ENCODE data around the gene STH.
A peak's percentile ranks its signal among the peaks of the same experiment; 100 is the strongest.
"Not testable (repeated sequence)": the region's sequence is repeated elsewhere in the genome, so short reads cannot be mapped to it uniquely, and the experiment has no call there.

The STH gene

DNA sequence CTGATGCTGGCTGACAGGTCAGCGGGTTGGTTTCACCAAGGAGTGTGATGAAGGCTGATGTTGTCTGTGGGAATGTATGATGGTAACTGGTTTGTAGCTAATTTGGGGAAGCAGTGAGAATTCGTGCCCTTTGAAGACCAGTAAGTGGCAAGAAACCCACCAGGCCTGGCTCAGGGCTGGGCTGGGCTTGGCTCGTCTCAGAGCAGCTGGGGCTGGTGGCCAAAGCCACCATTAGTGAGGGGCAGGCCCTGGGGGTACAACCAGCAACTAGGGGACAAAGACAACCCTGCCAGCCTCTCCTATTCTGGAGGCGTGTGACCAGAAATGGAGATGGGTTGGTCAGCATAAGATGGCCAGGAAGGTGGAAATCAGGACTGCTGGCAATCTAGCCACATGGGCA, 13.0 kb upstream of the STH start:
- DNase-seq (ENCODE audit: low read depth): no peak

DNA sequence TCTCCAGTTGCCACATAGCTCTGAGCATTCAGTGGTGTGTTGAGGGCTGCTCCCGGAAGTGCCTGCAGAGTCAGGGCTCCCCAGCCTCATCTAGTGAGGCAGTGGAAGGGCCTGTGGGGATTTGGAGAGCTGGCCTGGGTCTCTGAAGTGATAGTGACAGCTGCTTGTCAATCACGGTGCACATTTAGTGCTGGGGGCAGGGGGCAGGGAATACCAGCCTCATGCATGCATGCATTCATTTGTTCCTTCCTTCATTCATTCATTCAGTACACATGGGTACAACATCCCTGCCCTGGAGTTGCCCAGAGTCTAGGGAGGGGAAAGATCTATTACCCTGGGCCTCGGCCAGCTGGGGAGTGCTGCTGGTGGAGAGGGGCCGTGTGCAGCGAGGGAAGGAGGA, 11.3 kb upstream of the STH start:
- DNase-seq (ENCODE audit: low read depth): no peak

DNA sequence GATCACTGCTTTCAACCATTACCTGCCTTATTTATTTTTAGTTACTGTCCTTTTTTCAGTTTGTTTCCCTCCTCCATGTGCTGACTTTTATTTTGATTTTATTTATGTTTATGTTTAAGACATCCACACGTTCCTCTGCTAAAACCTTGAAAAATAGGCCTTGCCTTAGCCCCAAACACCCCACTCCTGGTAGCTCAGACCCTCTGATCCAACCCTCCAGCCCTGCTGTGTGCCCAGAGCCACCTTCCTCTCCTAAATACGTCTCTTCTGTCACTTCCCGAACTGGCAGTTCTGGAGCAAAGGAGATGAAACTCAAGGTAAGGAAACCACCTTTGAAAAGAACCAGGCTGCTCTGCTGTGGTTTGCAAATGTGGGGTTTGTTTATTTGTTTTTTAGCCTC, 9.3 kb upstream of the STH start:
- DNase-seq (ENCODE audit: low read depth): no peak

DNA sequence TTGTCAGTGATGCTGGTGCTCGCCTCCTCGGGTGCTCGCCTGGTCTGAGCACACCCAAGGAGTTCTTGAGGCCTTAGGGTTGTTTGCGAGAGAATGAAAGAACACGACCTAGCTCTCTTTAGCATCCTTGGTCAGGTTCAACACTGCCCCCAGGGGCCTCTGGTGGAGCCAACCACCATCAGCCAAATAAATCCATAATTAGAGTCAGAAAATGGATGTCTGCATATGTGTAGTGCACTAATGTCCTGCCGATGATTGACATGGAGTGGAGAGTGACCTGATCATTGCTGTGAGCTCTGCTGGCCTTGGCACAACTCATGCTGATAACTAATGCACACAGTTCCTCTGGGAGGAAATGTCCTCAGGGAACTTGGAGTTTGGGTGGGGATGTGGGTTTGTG, 8.2 kb upstream of the STH start:
- no peak for DNase-seq (ENCODE audit: low read depth)

DNA sequence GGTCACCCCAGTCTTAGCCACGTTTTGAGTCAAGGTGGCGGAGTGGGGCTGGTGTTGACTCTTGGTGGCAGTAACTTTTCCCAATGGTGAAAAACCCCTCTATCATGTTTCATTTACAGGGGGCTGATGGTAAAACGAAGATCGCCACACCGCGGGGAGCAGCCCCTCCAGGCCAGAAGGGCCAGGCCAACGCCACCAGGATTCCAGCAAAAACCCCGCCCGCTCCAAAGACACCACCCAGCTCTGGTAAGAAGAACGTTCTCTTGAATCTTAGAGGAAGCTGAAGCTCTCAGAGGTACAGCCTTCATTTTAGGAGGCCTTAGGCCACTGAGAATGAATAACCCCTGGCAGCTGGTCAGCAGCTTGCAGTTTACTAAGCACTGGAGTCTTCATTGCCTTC, 7.7 kb upstream of the STH start:
- no peak for DNase-seq (ENCODE audit: low read depth)

DNA sequence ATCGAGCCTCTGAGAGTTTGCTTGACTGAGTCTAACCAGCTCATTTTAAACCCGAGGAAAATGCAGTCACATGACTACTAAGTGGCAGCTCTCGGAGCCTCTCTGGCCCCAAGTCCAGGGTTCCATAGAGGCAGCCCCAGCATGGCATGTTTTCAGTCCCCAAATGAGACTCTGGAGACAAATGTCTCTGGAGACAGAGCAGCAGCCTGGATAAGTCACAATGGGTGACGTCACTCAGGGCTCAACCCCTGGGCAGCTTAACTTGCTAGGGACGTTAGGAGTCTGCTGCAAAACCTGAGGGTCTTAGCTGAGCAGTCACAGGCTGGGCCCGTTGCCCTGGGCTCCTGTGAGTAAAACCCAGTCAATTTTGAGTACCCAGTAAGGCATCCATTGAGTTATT, 6.9 kb upstream of the STH start:
- DNase-seq (ENCODE audit: low read depth): no peak

DNA sequence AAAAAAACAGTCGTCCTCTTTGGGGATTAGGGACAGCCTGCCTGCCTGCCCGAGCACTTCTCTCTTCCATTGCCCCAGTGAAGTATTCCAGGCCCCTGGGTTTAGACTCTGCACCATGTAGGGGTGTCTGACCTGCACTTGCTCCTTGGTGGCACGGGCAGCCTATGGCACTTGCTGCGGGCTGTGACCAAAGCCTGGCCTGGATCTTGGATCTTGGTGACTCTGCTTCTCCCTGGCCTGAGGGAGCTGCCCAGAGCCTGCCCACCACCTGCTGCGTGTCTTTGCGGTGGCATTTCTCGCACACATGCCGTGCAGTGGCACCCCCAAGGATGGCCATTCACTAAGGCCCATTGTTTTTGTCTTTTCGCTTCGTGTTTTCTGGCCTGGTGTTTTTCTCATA, 6.1 kb upstream of the STH start:
- no peak for DNase-seq (ENCODE audit: low read depth)

DNA sequence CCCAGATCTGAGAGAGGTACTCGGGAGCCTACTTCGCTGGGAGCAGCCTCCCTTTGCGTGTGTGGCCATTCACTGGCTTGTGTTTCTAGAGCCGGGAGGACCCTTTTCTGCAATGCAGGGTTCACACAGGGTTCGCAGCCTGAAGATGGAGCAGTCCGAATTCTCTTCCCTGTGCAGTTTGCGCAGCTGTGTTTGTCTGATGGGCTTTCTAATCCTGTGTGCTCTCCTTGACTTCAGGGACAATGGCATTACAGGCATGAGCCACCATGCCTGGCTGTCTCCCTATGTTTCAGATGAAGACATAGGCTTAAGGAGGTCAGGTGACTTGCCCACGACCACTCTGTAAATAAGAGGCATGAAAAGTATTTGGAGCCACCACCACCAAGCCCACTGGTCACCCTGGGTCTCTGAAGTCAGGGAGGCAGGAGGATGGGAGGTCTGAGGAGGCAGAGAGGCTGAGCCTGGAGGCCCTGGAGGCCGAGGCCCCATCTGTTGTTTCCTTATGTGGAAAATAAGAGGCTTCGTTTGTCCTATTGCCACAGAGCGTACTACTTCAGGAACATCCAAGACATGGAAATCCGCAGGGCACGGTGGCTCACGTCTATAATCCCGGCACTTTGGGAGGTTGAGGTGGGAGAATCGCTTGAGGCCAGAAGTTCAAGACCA, 5.0 kb upstream of the STH start:
- DNase-seq (ENCODE audit: low read depth): no peak

DNA sequence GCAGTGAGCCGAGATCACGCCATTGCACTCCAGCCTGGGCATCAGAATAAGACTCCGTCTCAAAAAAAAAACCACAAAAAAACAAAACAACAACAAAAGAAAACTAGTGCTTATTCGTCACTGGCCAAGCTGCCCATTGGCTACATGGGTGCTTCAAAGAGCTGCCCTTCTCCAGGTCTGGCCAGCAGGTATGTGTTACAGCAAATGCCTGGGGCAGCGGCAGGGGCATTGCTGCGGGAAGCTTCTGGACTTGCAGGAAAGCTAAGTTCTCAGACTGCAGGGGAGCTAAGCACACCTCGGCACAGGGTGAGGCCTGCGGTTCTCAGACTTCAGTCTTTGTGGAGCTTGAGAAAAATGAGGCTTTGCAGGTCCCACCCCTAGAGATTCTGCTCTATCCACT, 4.1 kb upstream of the STH start:
- DNase-seq (ENCODE audit: low read depth): no peak

DNA sequence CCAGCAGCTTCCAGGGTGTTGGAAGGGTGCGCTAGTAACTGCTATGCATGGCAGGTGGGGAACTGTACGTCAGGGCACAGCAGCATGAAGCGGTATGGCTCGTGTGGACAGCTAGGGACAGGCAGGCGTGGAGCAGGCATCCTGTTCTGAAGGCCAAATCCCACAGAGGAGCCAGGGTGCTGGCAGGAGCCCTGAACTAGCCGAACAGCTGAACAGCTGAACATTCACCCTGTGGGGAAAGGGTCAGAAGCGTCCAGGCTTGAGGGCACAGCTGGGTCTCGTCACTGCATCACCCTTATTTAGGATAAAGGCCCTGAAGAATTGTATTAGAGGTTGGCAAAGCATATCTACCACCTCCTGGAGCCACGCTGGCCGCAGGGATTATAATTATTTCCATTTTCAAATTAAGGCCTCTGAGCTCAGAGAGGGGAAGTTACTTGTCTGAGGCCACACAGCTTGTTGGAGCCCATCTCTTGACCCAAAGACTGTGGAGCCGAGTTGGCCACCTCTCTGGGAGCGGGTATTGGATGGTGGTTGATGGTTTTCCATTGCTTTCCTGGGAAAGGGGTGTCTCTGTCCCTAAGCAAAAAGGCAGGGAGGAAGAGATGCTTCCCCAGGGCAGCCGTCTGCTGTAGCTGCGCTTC, 3.3 kb upstream of the STH start:
- no peak for DNase-seq (ENCODE audit: low read depth)

DNA sequence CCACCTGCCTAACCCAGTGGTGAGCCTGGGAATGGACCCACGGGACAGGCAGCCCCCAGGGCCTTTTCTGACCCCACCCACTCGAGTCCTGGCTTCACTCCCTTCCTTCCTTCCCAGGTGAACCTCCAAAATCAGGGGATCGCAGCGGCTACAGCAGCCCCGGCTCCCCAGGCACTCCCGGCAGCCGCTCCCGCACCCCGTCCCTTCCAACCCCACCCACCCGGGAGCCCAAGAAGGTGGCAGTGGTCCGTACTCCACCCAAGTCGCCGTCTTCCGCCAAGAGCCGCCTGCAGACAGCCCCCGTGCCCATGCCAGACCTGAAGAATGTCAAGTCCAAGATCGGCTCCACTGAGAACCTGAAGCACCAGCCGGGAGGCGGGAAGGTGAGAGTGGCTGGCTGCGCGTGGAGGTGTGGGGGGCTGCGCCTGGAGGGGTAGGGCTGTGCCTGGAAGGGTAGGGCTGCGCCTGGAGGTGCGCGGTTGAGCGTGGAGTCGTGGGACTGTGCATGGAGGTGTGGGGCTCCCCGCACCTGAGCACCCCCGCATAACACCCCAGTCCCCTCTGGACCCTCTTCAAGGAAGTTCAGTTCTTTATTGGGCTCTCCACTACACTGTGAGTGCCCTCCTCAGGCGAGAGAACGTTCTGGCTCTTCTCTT, 2.6 kb upstream of the STH start:
- no peak for DNase-seq (ENCODE audit: low read depth)

DNA sequence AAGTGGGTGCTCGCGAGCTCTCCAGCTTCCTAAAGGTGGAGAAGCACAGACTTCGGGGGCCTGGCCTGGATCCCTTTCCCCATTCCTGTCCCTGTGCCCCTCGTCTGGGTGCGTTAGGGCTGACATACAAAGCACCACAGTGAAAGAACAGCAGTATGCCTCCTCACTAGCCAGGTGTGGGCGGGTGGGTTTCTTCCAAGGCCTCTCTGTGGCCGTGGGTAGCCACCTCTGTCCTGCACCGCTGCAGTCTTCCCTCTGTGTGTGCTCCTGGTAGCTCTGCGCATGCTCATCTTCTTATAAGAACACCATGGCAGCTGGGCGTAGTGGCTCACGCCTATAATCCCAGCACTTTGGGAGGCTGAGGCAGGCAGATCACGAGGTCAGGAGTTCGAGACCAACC, 1.9 kb upstream of the STH start:
- DNase-seq (ENCODE audit: low read depth): no peak

DNA sequence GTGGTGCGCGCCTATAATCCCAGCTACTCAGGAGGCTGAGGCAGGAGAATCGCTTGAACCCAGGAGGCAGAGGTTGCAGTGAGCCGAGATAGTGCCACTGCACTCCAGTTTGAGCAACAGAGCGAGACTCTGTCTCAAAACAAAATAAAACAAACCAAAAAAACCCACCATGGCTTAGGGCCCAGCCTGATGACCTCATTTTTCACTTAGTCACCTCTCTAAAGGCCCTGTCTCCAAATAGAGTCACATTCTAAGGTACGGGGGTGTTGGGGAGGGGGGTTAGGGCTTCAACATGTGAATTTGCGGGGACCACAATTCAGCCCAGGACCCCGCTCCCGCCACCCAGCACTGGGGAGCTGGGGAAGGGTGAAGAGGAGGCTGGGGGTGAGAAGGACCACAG, 1.4 kb upstream of the STH start:
- DNase-seq (ENCODE audit: low read depth): no peak

DNA sequence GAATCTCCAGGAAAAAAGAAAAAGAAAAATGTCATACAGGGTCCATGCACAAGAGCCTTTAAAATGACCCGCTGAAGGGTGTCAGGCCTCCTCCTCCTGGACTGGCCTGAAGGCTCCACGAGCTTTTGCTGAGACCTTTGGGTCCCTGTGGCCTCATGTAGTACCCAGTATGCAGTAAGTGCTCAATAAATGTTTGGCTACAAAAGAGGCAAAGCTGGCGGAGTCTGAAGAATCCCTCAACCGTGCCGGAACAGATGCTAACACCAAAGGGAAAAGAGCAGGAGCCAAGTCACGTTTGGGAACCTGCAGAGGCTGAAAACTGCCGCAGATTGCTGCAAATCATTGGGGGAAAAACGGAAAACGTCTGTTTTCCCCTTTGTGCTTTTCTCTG, 845 bp downstream of the STH start:
- no peak for DNase-seq (ENCODE audit: low read depth)

DNA sequence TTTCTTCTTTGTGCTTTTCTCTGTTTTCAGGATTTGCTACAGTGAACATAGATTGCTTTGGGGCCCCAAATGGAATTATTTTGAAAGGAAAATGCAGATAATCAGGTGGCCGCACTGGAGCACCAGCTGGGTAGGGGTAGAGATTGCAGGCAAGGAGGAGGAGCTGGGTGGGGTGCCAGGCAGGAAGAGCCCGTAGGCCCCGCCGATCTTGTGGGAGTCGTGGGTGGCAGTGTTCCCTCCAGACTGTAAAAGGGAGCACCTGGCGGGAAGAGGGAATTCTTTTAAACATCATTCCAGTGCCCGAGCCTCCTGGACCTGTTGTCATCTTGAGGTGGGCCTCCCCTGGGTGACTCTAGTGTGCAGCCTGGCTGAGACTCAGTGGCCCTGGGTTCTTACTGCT, 1.2 kb downstream of the STH start:
- no peak for DNase-seq (ENCODE audit: low read depth)

DNA sequence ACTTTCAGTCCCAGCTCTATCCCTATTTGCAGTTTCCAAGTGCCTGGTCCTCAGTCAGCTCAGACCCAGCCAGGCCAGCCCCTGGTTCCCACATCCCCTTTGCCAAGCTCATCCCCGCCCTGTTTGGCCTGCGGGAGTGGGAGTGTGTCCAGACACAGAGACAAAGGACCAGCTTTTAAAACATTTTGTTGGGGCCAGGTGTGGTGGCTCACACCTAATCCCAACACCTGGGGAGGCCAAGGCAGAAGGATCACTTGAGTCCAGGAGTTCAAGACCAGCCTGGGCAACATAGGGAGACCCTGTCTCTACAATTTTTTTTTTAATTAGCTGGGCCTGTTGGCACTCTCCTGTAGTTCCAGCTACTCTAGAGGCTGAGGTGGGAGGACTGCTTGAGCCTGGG, 1.7 kb downstream of the STH start:
- DNase-seq (ENCODE audit: low read depth): no peak

DNA sequence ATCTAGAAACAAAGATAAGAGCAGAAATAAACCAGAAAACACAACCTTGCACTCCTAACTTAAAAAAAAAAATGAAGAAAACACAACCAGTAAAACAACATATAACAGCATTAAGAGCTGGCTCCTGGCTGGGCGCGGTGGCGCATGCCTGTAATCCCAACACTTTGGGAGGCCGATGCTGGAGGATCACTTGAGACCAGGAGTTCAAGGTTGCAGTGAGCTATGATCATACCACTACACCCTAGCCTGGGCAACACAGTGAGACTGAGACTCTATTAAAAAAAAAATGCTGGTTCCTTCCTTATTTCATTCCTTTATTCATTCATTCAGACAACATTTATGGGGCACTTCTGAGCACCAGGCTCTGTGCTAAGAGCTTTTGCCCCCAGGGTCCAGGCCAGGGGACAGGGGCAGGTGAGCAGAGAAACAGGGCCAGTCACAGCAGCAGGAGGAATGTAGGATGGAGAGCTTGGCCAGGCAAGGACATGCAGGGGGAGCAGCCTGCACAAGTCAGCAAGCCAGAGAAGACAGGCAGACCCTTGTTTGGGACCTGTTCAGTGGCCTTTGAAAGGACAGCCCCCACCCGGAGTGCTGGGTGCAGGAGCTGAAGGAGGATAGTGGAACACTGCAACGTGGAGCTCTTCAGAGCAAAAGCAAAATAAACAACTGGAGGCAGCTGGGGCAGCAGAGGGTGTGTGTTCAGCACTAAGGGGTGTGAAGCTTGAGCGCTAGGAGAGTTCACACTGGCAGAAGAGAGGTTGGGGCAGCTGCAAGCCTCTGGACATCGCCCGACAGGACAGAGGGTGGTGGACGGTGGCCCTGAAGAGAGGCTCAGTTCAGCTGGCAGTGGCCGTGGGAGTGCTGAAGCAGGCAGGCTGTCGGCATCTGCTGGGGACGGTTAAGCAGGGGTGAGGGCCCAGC, 2.6 kb downstream of the STH start:
- no peak for DNase-seq (ENCODE audit: low read depth)

DNA sequence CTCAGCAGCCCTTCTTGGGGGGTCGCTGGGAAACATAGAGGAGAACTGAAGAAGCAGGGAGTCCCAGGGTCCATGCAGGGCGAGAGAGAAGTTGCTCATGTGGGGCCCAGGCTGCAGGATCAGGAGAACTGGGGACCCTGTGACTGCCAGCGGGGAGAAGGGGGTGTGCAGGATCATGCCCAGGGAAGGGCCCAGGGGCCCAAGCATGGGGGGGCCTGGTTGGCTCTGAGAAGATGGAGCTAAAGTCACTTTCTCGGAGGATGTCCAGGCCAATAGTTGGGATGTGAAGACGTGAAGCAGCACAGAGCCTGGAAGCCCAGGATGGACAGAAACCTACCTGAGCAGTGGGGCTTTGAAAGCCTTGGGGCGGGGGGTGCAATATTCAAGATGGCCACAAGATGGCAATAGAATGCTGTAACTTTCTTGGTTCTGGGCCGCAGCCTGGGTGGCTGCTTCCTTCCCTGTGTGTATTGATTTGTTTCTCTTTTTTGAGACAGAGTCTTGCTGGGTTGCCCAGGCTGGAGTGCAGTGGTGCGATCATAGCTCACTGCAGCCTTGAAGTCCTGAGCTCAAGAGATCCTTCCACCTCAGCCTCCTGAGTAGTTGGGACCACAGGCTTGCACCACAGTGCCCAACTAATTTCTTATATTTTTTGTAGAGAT, 3.4 kb downstream of the STH start:
- peak; percentile 30 for DNase-seq (ENCODE audit: low read depth)

DNA sequence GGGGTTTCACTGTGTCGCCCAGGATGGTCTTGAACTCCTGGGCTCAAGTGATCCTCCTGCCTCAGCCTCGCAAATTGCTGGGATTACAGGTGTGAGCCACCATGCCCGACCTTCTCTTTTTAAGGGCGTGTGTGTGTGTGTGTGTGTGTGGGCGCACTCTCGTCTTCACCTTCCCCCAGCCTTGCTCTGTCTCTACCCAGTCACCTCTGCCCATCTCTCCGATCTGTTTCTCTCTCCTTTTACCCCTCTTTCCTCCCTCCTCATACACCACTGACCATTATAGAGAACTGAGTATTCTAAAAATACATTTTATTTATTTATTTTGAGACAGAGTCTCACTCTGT, 3.9 kb downstream of the STH start:
- DNase-seq (ENCODE audit: low read depth): no peak

DNA sequence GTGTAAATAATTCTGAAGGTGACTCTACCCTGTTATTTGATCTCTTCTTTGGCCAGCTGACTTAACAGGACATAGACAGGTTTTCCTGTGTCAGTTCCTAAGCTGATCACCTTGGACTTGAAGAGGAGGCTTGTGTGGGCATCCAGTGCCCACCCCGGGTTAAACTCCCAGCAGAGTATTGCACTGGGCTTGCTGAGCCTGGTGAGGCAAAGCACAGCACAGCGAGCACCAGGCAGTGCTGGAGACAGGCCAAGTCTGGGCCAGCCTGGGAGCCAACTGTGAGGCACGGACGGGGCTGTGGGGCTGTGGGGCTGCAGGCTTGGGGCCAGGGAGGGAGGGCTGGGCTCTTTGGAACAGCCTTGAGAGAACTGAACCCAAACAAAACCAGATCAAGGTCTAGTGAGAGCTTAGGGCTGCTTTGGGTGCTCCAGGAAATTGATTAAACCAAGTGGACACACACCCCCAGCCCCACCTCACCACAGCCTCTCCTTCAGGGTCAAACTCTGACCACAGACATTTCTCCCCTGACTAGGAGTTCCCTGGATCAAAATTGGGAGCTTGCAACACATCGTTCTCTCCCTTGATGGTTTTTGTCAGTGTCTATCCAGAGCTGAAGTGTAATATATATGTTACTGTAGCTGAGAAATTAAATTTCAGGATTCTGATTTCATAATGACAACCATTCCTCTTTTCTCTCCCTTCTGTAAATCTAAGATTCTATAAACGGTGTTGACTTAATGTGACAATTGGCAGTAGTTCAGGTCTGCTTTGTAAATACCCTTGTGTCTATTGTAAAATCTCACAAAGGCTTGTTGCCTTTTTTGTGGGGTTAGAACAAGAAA, 5.1 kb downstream of the STH start:
- DNase-seq (ENCODE audit: low read depth): no peak

DNA sequence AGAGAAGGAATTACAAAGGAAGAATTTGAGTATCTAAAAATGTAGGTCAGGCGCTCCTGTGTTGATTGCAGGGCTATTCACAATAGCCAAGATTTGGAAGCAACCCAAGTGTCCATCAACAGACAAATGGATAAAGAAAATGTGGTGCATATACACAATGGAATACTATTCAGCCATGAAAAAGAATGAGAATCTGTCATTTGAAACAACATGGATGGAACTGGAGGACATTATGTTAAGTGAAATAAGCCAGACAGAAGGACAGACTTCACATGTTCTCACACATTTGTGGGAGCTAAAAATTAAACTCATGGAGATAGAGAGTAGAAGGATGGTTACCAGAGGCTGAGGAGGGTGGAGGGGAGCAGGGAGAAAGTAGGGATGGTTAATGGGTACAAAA, 7.0 kb downstream of the STH start:
- not testable (repeated sequence) for DNase-seq (ENCODE audit: low read depth)

Measured in fibroblast of gingiva (primary cell).